K562 (cell line): ENCODE results near the gene ZBTB9. TPM values are rescaled to one million over a fixed set of nuclear protein-coding genes. Genes with fewer than 3 reads are reported as not detected.

ENCODE experiments used
- ATF7 ChIP-seq: fragments of 450-650 bp; IDR thresholded peaks from 2 replicates; pipeline ENCODE4 v1.7.1; 2014; ENCODE audit warnings: mild to moderate bottlenecking, moderate library complexity
- DDX20 ChIP-seq: fragments of 450-650 bp; IDR thresholded peaks from 2 replicates; pipeline ENCODE4 v1.6.1; 2016; ENCODE audit warnings: missing genetic modification characterization, low read depth, mild to moderate bottlenecking, missing compliant biosample characterization, moderate library complexity
- EGR1 ChIP-seq: fragments of 450-650 bp; conservative IDR thresholded peaks from 2 replicates; pipeline ENCODE4 v1.6.1; 2017; ENCODE audit warnings: mild to moderate bottlenecking
- ERF ChIP-seq: fragments of 450-650 bp; formaldehyde crosslinking; IDR thresholded peaks from 2 replicates; pipeline ENCODE4 v1.4.0; 2020; ENCODE audit warnings: mild to moderate bottlenecking, mixed read lengths
- FOXP4 ChIP-seq: sonication (generic); formaldehyde crosslinking; IDR thresholded peaks from 2 replicates; pipeline ENCODE4 v1.8.0; 2022; ENCODE audit warnings: mild to moderate bottlenecking, missing genetic modification reagents, borderline replicate concordance
- KLF6 ChIP-seq: fragments of 250-450 bp; sonication (Bioruptor Pico); IDR thresholded peaks from 2 replicates; pipeline ENCODE4 v1.4.0; 2020; ENCODE audit warnings: mild to moderate bottlenecking, moderate library complexity, borderline replicate concordance
- MCM2 ChIP-seq: fragments of 450-650 bp; IDR thresholded peaks from 2 replicates; pipeline ENCODE4 v1.6.1; 2017; ENCODE audit warnings: low read depth, mild to moderate bottlenecking
- NR2F6 ChIP-seq: fragments of 450-650 bp; formaldehyde crosslinking; IDR thresholded peaks from 2 replicates; pipeline ENCODE4 v1.4.0; 2020; ENCODE audit warnings: mild to moderate bottlenecking
- PHF20 ChIP-seq: fragments of 450-650 bp; IDR thresholded peaks from 2 replicates; pipeline ENCODE4 v1.6.1; 2018; ENCODE audit not compliant: partially characterized antibody
- PHF8 ChIP-seq: fragments of 200-600 bp; sonication (generic); IDR thresholded peaks from 2 replicates; pipeline ENCODE4 v1.6.1; 2012; ENCODE audit warnings: mixed run types, mild to moderate bottlenecking, inconsistent platforms, low read length, moderate library complexity, borderline replicate concordance
- TBP ChIP-seq: optimal IDR thresholded peaks from 2 replicates; pipeline ENCODE3; 2011; ENCODE audit warnings: low read depth, low read length, improper control_type of control experiment
- USF1 ChIP-seq: sonication (generic); formaldehyde crosslinking; IDR thresholded peaks from 2 replicates; pipeline ENCODE4 v1.9.0; 2022; ENCODE audit warnings: mild to moderate bottlenecking, missing genetic modification reagents
- VEZF1 ChIP-seq: fragments of 200-800 bp; sonication (Bioruptor generic); IDR thresholded peaks from 2 replicates; pipeline ENCODE4 v1.6.1; 2017; ENCODE audit warnings: missing genetic modification characterization, missing compliant biosample characterization
- ZFPM2 ChIP-seq: fragments of 250-450 bp; sonication (Bioruptor Pico); IDR thresholded peaks from 2 replicates; pipeline ENCODE4 v1.5.1; 2022; ENCODE audit warnings: mild to moderate bottlenecking
- ZKSCAN3 ChIP-seq: fragments of 250-450 bp; sonication (Bioruptor Pico); IDR thresholded peaks from 2 replicates; pipeline ENCODE4 v1.4.0; 2020
- polyA plus RNA-seq, 8 experiments: library from polyadenylated mRNA; depleted of rRNA in 4 of 8; stranded (reverse) in 5 of 8; unstranded in 3 of 8; fragments of >200 nt; fragmentation: Nextera tagmentation in 2 of 8; fragmentation: Illumina TruSeq in 1 of 8; extraction: Ambion mirVana in 2 of 8; extraction: Trizol in 1 of 8; gene quantifications; 2 replicates each; pipeline versions ENCODE4 v1.2.1 to v1.2.3, GENCODE V29; 2011 to 2014; ENCODE audit warnings: inconsistent platforms in 1 of 8, missing spikeins in 1 of 8
- total RNA-seq, 7 experiments: library from RNA; depleted of rRNA in 6 of 7; stranded (reverse); fragments of >200 nt in 6 of 7; fragmentation: Illumina TruSeq in 2 of 7; extraction: Trizol in 2 of 7; gene quantifications; 2 replicates each; pipeline versions ENCODE4 v1.2.1 to v1.2.3, GENCODE V29; 2011 to 2021; ENCODE audit warnings: low replicate concordance in 1 of 7
- TF ChIP-seq, protein P1 (sequence below): fragments of 450-650 bp; formaldehyde crosslinking; conservative IDR thresholded peaks from 2 replicates; pipeline ENCODE4 v1.4.0; 2022; ENCODE audit warnings: mild to moderate bottlenecking, missing genetic modification characterization
- TF ChIP-seq, protein P2 (sequence below): fragments of 250-450 bp; sonication (Bioruptor Pico); IDR thresholded peaks from 2 replicates; pipeline ENCODE4 v1.4.0; 2020; ENCODE audit warnings: borderline replicate concordance

ZBTB9 gene
- total and polyA plus RNA-seq, 9 of the 15 experiments (the other 6 are each of a cell fraction or from before 2014, with no cell fraction given): 1.9 to 19.5 (median 10.4) TPM

DNA sequence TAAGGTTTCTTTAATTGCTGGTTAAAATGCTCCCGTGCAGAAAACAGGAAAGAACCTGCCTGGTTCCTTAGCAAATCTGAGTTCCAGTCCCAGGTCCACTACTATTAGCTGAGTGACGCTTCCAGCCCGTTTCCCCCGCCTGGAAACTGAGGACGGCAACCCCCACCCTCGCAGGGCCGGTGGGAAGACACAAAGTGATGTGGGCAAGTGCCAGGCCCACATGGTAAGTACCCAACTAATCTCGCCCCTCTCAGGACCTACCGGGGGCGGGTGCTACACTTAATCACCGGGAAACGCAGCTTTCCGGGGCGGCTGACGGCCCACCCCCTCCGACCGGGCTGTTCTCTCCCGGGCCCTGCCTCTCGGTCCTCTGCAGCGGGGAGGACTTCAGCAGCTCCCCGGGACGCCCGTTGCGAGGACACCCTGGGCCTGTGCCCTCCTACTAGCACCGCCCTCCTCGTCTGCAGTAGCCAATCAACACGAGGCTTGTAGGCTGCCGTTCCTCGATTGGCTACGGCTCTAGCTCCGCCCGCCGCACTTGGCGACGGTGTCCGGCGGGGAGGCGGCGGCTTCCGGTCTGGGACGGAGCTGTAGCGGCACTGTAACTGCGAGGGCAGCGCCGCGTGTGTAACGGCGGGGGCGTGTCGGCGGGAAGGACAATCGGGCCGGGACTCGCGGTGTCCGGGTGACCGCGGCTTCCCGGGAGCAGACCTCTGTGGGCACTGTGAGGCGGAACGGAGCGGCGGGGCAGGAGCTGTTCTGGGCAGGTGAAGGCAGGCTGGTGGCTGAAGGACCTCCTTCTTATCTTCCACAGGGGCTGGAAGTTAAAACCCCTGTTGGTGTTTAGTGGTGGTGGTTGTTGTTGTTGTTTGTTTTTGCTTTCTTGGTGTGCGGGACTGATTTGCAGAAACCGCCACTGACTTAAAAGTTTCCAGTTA is at the start of gene ZBTB9 (continued):
- TF ChIP-seq, protein P1, sequence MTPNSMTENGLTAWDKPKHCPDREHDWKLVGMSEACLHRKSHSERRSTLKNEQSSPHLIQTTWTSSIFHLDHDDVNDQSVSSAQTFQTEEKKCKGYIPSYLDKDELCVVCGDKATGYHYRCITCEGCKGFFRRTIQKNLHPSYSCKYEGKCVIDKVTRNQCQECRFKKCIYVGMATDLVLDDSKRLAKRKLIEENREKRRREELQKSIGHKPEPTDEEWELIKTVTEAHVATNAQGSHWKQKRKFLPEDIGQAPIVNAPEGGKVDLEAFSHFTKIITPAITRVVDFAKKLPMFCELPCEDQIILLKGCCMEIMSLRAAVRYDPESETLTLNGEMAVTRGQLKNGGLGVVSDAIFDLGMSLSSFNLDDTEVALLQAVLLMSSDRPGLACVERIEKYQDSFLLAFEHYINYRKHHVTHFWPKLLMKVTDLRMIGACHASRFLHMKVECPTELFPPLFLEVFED (CRISPR knock-in tag): 0 out of 2 replicates have a peak, but pooled peaks have one; percentile 62
- TF ChIP-seq FOXP4 (CRISPR knock-in tag) (no peak; the same call in 1 of the 2 replicates), ZFPM2 (CRISPR knock-in tag) (0 out of 2 replicates have a peak, but pooled peaks have one; percentile 16), TBP (peak; percentile 82), ERF (CRISPR knock-in tag) (peak; percentile 15; the same call in 1 of the 2 replicates), ATF7 (peak; percentile 86), VEZF1 (CRISPR knock-in tag) (peak; percentile 76), ZKSCAN3 (CRISPR knock-in tag) (no peak), KLF6 (peak; percentile 79; the same call in 1 of the 2 replicates), DDX20 (tag) (no peak), USF1 (CRISPR knock-in tag) (peak; percentile 60; the same call in 1 of the 2 replicates), NR2F6 (CRISPR knock-in tag) (0 out of 2 replicates have a peak, but pooled peaks have one; percentile 61), MCM2 (no peak), PHF8 (peak; percentile 95; the same call in 1 of the 2 replicates), EGR1 (peak; percentile 93), PHF20 (peak; percentile 73)
- TF ChIP-seq, protein P2, sequence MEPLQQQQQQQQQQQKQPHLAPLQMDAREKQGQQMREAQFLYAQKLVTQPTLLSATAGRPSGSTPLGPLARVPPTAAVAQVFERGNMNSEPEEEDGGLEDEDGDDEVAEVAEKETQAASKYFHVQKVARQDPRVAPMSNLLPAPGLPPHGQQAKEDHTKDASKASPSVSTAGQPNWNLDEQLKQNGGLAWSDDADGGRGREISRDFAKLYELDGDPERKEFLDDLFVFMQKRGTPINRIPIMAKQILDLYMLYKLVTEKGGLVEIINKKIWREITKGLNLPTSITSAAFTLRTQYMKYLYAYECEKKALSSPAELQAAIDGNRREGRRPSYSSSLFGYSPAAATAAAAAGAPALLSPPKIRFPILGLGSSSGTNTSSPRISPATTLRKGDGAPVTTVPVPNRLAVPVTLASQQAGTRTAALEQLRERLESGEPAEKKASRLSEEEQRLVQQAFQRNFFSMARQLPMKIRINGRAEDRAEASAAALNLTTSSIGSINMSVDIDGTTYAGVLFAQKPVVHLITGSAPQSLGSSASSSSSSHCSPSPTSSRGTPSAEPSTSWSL (CRISPR knock-in tag): no peak
